Loucy (cell line): Measurements from ENCODE around the gene CHRNA1.

Experiments used
- CTCF ChIP-seq: fragments of 200-600 bp; sonication (generic); conservative IDR thresholded peaks from 2 replicates; pipeline ENCODE4 v1.5.1; 2014; ENCODE audit warnings: mild to moderate bottlenecking, antibody characterized with exemption, low read length
- EZH2phosphoT487 ChIP-seq: fragments of 200-600 bp; IDR thresholded peaks from 2 replicates; pipeline ENCODE4 v1.6.1; 2018; ENCODE audit warnings: antibody characterized with exemption, mild to moderate bottlenecking, moderate library complexity, borderline replicate concordance

DNA sequence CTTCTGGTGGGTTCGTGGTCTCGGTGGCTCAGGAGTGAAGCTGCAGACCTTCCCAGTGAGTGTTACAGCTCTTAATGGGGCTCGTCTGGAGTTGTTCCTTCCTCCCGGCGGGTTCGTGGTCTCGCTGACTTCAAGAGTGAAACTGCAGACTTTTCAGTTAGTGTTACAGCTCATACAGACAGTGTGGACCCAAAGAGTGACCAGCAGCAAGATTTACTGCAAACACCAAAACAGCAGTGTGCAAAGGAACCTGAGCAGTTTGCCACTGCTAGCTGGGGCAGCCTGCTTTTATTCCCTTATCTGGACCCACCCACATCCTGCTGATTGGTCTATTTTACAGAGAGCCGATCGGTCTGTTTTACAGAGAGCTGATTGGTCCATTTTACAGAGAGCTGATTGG lies 55.6 kb downstream of the CHRNA1 start:
- TF ChIP-seq CTCF (no peak), EZH2phosphoT487 (no peak)
